Parathyroid adenoma (tissue), 2 donors: Measurements from ENCODE around the gene PLK3.

ENCODE experiments used
- H2AFZ ChIP-seq: fragments of 300-600 bp; sonication (generic); one replicate; pipeline ENCODE4 v1.7.0; 2017; ENCODE audit warnings: antibody characterized with exemption, mild to moderate bottlenecking
- H3K27ac ChIP-seq: fragments of 300-600 bp; sonication (generic); one replicate; pipeline ENCODE4 v1.7.0; 2017
- H3K27me3 ChIP-seq: fragments of 300-600 bp; sonication (generic); one replicate; pipeline ENCODE4 v1.7.0; 2017; ENCODE audit warnings: low read length; ENCODE audit not compliant: control insufficient read depth, insufficient read depth
- H3K36me3 ChIP-seq: fragments of 300-600 bp; sonication (generic); one replicate; pipeline ENCODE4 v1.7.0; 2017; ENCODE audit warnings: low read length; ENCODE audit not compliant: control insufficient read depth, insufficient read depth
- H3K4me1 ChIP-seq: fragments of 300-600 bp; sonication (generic); one replicate; pipeline ENCODE4 v1.7.0; 2017; ENCODE audit warnings: control low read depth
- H3K4me2 ChIP-seq: fragments of 300-600 bp; sonication (generic); one replicate; pipeline ENCODE4 v1.7.0; 2017; ENCODE audit warnings: low read length
- H3K4me3 ChIP-seq: fragments of 300-600 bp; sonication (generic); one replicate; pipeline ENCODE4 v1.7.0; 2017; ENCODE audit warnings: low read depth, low read length
- H3K79me2 ChIP-seq: fragments of 300-600 bp; sonication (generic); one replicate; pipeline ENCODE4 v1.7.0; 2017; ENCODE audit warnings: control low read depth
- H3K9ac ChIP-seq: fragments of 300-600 bp; sonication (generic); one replicate; pipeline ENCODE4 v1.7.0; 2017; ENCODE audit warnings: mild to moderate bottlenecking
- H3K9me3 ChIP-seq: fragments of 300-600 bp; sonication (generic); one replicate; pipeline ENCODE4 v1.7.0; 2017; ENCODE audit warnings: low read length; ENCODE audit not compliant: control insufficient read depth
- TF ChIP-seq, protein P1 (sequence below): fragments of 300-600 bp; sonication (generic); IDR thresholded peaks from one replicate; pipeline ENCODE4 v1.7.0; 2017; ENCODE audit warnings: antibody characterized with exemption, mild to moderate bottlenecking
- donor health status: primary hyperparathyroidism.

Gene PLK3

DNA sequence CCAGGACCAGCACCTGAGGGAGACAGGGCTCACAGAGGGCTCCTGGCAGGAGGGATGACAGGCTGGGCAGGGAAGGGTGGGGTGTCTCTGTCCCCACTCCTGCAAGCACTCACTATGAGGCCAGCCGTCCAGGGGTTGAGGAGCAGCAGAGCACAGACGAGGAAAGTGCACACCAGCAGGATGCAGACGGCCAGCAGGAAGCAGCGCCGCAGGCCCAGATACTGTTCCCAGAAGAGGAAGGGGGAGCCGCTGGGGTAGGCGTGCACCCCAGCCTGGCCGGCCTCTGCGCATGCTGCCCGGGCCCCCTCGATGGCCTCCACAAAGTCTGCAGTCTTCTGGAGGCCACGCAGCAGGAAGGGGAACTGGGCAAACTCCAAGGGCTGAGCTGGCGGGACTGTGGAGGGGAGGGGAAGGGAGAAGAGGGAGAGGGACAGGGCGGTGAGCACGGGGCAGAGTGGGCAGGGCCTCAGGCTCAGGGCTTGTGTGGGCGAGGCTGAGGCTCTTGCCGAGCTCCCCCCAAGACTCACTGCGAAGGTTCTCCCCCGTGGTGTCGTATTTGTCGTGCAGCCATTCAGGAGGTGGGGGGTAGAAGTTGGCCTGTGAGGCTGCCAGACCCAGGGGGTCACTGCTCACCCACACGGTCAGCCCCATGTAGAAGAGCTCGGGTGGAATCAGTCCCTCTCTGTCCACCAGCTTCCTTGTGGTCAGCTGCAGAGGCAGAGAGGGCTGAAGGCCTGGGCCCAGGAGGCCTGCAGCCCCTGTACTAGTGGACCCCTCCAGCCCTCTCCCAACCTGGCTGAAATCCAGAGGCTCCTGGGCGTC is 26.4 kb downstream of the PLK3 start:
- H3K9ac ChIP-seq, result no peak overlapping the region

DNA sequence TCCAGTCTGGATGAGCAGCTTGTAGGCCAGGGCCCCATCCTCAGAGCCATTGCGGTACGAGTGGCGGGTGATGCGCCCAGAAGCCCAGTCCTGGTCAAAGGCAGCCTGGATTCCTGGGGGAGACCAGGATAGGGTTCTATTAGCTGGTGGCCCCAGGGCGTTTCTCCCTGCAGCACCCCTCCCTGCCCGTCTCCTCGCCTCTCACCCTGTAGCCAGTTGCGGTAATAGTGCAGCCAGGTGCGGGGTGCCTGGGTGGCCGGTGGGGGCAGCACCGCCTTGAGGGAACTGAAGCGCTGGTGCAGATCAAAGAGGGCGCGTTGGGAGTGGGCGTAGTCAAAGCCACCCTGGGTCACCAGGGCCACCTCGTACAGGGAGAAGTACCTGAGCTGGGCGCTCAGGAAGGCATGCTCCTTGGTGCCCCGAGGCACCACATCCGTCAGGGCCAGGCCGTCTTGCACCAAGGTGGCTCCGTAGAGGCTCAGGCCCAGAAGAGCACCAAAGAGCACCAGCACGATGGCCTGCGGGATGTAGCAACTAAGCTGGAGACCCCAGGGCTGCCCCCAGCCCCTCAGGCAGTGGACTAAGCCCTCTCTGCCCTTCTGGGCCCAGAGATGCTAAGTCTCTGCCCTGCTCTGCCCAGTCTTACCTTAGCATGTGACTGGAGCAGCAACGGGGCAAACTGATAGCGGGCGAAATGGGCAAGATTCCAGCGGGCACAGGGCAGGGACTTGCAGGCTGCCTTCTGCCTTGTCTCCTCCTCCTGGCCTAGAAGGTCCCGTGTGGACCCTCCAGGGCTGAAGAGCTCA is 27.2 kb downstream of the PLK3 start:
- Histone ChIP-seq H3K36me3 (no peaks in the 10 kb centered on the region), H3K79me2 (no peaks in the 10 kb centered on the region), H3K4me2 (no peak overlapping the region), H2AFZ (no peak overlapping the region), H3K27me3 (no peaks in the 10 kb centered on the region), H3K4me1 (no peaks in the 10 kb centered on the region), H3K9me3 (no peaks in the 10 kb centered on the region), H3K9ac (no peak overlapping the region), H3K27ac (no peak overlapping the region), H3K4me3 (no peak overlapping the region)
- TF ChIP-seq, protein P1, sequence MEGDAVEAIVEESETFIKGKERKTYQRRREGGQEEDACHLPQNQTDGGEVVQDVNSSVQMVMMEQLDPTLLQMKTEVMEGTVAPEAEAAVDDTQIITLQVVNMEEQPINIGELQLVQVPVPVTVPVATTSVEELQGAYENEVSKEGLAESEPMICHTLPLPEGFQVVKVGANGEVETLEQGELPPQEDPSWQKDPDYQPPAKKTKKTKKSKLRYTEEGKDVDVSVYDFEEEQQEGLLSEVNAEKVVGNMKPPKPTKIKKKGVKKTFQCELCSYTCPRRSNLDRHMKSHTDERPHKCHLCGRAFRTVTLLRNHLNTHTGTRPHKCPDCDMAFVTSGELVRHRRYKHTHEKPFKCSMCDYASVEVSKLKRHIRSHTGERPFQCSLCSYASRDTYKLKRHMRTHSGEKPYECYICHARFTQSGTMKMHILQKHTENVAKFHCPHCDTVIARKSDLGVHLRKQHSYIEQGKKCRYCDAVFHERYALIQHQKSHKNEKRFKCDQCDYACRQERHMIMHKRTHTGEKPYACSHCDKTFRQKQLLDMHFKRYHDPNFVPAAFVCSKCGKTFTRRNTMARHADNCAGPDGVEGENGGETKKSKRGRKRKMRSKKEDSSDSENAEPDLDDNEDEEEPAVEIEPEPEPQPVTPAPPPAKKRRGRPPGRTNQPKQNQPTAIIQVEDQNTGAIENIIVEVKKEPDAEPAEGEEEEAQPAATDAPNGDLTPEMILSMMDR, result no peak

More for the DNA sequence above, 26.4 kb downstream of the PLK3 start:
- no peaks in the 10 kb centered on the region for H3K4me1 ChIP-seq
- TF ChIP-seq, protein P1, result no peak
- no peaks in the 10 kb centered on the region for H3K36me3 ChIP-seq
- no peaks in the 10 kb centered on the region for H3K79me2 ChIP-seq
- no peak overlapping the region for H3K4me3 ChIP-seq
- no peaks in the 10 kb centered on the region for H3K27me3 ChIP-seq
- H3K27ac ChIP-seq, result no peak overlapping the region
- H3K9me3 ChIP-seq, result no peaks in the 10 kb centered on the region
- H2AFZ ChIP-seq, result no peak overlapping the region
- no peak overlapping the region for H3K4me2 ChIP-seq

DNA sequence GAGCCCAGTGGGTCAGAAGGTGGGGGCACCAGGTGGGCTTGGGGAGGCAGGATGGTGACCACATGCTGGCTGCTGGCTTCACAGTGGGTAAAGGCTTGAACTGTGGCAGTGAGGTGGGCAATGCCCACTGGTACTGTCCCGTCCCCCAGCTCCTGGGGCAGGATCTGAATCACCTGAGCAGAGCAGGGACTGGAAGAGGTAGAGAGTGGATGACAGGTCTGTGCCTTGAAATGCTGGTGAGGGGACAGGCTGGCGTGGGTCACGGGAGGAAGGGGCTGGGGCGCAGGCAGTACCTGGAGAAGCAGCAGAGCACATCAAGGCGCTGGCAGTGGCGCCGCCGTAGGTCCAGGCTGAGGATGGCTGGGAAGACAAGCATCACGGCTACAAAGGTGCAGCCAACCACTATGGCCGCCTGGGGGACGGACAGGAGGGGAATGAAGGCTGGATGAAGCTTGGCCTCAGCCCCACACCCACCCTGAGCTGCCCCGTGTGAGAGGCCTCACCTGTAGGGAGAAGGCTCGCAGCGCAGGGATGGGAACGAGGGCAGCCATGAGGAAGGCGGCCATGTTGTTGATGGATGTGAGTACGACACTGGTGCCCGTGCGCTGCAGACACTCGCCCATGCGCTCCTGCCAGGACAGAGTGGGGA is 27.9 kb downstream of the PLK3 start:
- H3K9me3 ChIP-seq, result no peaks in the 10 kb centered on the region
- no peak overlapping the region for H3K4me2 ChIP-seq
- H3K36me3 ChIP-seq, result no peaks in the 10 kb centered on the region
- no peaks in the 10 kb centered on the region for H3K79me2 ChIP-seq
- no peaks in the 10 kb centered on the region for H3K27me3 ChIP-seq
- TF ChIP-seq, protein P1, result no peak
- H2AFZ ChIP-seq, result no peak overlapping the region
- H3K9ac ChIP-seq, result no peak overlapping the region
- no peak overlapping the region for H3K4me3 ChIP-seq
- H3K27ac ChIP-seq, result no peak overlapping the region
- no peaks in the 10 kb centered on the region for H3K4me1 ChIP-seq

DNA sequence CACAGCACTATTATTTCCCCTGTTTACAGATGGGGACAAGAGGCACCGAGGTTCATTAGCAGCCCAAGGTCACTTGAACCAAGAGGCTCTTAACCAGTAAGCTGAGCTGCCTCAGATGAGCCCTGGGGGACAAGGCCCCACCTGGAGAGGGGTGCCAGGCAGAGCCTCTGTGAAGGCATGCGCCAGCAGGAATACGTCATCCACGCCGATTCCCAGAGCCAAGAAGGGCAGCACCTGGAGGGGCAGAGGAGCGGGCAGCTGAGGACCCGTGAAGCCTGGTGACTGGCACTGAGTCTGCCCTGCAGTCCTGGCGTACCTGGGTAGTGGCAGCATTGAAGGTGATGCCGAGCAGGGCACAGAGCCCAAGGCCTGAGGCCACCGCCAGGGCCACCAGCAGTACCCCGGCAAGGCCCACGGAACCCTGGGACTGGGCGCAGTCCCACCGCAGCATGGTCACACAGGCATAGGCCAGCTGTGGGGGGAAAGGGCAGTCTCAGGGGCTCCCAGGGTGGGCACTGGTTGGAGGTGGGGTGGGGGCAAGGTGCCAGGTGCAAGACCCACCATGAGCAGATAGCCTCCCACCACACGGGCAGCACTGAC is 28.8 kb downstream of the PLK3 start:
- Histone ChIP-seq H3K36me3 (no peaks in the 10 kb centered on the region), H3K79me2 (no peaks in the 10 kb centered on the region), H2AFZ (no peak overlapping the region), H3K27me3 (no peaks in the 10 kb centered on the region), H3K4me1 (no peaks in the 10 kb centered on the region), H3K4me3 (no peak overlapping the region), H3K9me3 (no peaks in the 10 kb centered on the region), H3K27ac (no peak overlapping the region), H3K9ac (no peak overlapping the region), H3K4me2 (no peak overlapping the region)
- TF ChIP-seq, protein P1, result no peak
